ENCODE data around the gene TUBG1. TPM values are rescaled to one million over a fixed set of nuclear protein-coding genes. Genes with fewer than 3 reads are reported as not detected.

The TUBG1 gene
- total and polyA plus RNA-seq, 9 of the 15 experiments (the other 6 are each of a cell fraction or from before 2014, with no cell fraction given): 33.1 to 147 (median 66.0) TPM

DNA sequence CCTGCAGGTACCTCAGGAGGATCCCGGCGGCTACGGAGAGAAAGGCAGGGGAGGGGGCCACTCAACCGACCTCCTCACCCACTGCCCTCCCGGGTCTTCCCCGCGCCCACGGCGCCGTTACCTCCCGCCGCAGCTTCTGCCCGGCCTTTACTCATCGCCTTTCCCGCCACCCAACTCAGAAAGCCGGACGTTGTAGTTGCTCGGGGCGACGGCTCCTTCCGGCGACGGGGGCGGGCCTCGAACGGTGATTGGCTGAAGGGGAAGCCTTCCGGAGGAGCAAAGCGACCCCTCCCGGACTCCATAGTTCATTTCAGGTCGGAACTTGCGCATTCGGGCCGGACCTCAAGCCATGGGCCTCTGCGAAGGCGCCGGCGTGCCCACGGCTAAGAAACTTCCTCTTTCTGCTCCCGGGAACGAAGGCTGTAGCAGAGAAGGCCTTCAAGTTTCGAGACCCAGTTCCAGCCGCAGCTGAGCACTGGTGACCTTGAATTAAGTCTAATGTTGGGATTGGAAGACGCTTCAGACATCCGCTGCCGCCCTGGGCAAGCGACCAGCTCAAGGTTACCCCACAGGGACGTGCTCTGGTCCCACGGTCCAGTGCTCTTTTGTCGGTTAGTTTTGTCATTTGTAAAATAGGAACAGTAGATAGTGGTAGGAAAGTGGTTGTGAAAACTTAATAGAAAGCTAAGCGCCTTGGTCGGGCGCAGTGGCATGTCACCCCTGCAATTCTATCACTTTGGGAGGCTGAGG is 31.8 kb upstream of the TUBG1 start, which contains the start of gene PSMC3IP (continued):
- TF ChIP-seq, protein P1, sequence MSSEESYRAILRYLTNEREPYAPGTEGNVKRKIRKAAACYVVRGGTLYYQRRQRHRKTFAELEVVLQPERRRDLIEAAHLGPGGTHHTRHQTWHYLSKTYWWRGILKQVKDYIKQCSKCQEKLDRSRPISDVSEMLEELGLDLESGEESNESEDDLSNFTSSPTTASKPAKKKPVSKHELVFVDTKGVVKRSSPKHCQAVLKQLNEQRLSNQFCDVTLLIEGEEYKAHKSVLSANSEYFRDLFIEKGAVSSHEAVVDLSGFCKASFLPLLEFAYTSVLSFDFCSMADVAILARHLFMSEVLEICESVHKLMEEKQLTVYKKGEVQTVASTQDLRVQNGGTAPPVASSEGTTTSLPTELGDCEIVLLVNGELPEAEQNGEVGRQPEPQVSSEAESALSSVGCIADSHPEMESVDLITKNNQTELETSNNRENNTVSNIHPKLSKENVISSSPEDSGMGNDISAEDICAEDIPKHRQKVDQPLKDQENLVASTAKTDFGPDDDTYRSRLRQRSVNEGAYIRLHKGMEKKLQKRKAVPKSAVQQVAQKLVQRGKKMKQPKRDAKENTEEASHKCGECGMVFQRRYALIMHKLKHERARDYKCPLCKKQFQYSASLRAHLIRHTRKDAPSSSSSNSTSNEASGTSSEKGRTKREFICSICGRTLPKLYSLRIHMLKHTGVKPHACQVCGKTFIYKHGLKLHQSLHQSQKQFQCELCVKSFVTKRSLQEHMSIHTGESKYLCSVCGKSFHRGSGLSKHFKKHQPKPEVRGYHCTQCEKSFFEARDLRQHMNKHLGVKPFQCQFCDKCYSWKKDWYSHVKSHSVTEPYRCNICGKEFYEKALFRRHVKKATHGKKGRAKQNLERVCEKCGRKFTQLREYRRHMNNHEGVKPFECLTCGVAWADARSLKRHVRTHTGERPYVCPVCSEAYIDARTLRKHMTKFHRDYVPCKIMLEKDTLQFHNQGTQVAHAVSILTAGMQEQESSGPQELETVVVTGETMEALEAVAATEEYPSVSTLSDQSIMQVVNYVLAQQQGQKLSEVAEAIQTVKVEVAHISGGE (CRISPR knock-in tag; IDR thresholded peaks at IDR 0.05): peak in 1 of 3 experiments; percentile 65; a peak in 2 of 6 replicates
- peak; percentile 82 to 94 for TF ChIP-seq E2F6 (IDR thresholded peaks at IDR 0.05; ENCODE audit: borderline replicate concordance in 1 of 2, extremely low read depth in 1 of 2, insufficient read depth in 1 of 2, insufficient read length in 1 of 2, low read depth in 1 of 2, low read length in 1 of 2, poor library complexity in 1 of 2, severe bottlenecking in 1 of 2)
- TF ChIP-seq BRF2 (IDR thresholded peaks at IDR 0.05; ENCODE audit: borderline replicate concordance, insufficient read depth, insufficient read length): no peak
- peak; percentile 87 for TF ChIP-seq MYC (IDR thresholded peaks at IDR 0.05; ENCODE audit: low read depth, low read length)
- TF ChIP-seq MYC (CRISPR knock-in tag; IDR thresholded peaks at IDR 0.05; ENCODE audit: borderline replicate concordance, low read depth): no peak
- TF ChIP-seq MYNN (IDR thresholded peaks at IDR 0.05): peak; percentile 55; the same call in 1 of the 2 replicates
- no peak for TF ChIP-seq MYNN (CRISPR knock-in tag; IDR thresholded peaks at IDR 0.05)
